ENCODE data around the gene TPM1. TPM values are rescaled to one million over a fixed set of nuclear protein-coding genes. Genes with fewer than 3 reads are reported as not detected.

Gene TPM1
- total and polyA plus RNA-seq, 2 of the 4 experiments (the other 2 are of a cell fraction): 661 to 1,623 TPM

- H3K9me1 ChIP-seq (ENCODE audit: insufficient read depth, low read length): peaks cover 4% of the 10 kb centered on the region
- in situ Hi-C loops (cut with MboI; ENCODE audit: low sequenced_read_pairs): no loop called here
- TF ChIP-seq USF2 (IDR thresholded peaks at IDR 0.05; ENCODE audit: low read depth, low read length): no peak
- no peak for TF ChIP-seq MAFK (IDR thresholded peaks at IDR 0.05; ENCODE audit: low read depth, low read length)
- no peak for TF ChIP-seq CHD1 (IDR thresholded peaks at IDR 0.05; ENCODE audit: low read depth, low read length)
- no peak for TF ChIP-seq FOS (IDR thresholded peaks at IDR 0.05; ENCODE audit: low read depth, low read length)
- no peak for TF ChIP-seq CEBPB (IDR thresholded peaks at IDR 0.05; ENCODE audit: low read depth, low read length)
- no peak for TF ChIP-seq MXI1 (IDR thresholded peaks at IDR 0.05; ENCODE audit: borderline replicate concordance, low read depth, low read length)
- TF ChIP-seq SMC3 (IDR thresholded peaks at IDR 0.05; ENCODE audit: low read depth, low read length): no peak
- no peak for TF ChIP-seq POLR2A (IDR thresholded peaks at IDR 0.05; ENCODE audit: low read depth, low read length)
- no peak for TF ChIP-seq MAZ (IDR thresholded peaks at IDR 0.05; ENCODE audit: borderline replicate concordance, low read depth, low read length)
- TF ChIP-seq RCOR1 (IDR thresholded peaks at IDR 0.05; ENCODE audit: insufficient replicate concordance, low read length): no peak
- TF ChIP-seq NFE2L2 (IDR thresholded peaks at IDR 0.05; ENCODE audit: low read depth, low read length): no peak
- TF ChIP-seq RFX5 (IDR thresholded peaks at IDR 0.05; ENCODE audit: low read depth, low read length): no peak
- no peak for TF ChIP-seq RAD21 (IDR thresholded peaks at IDR 0.05; ENCODE audit: low read length)
- no peak for TF ChIP-seq CTCF (conservative IDR thresholded peaks at IDR 0.05; ENCODE audit: low read depth, low read length)
- TF ChIP-seq BHLHE40 (IDR thresholded peaks at IDR 0.05; ENCODE audit: low read depth, low read length): no peak
- no peak for TF ChIP-seq ELK1 (IDR thresholded peaks at IDR 0.05; ENCODE audit: borderline replicate concordance, low read depth, low read length)
- no peaks in the 10 kb centered on the region for H4K20me1 ChIP-seq (ENCODE audit: insufficient read depth, low read length)
- peaks cover 6% of the 10 kb centered on the region for H3K4me1 ChIP-seq (ENCODE audit: control insufficient read depth, insufficient read depth, low read length)
- H3K36me3 ChIP-seq (ENCODE audit: control insufficient read depth, insufficient read depth, low read length): no peaks in the 10 kb centered on the region
- no peak overlapping the region for H2BK15ac ChIP-seq (ENCODE audit: low read depth, low read length)
- no peak overlapping the region for H2AK5ac ChIP-seq (ENCODE audit: low read depth, low read length)
- no peaks in the 10 kb centered on the region for H3K9me3 ChIP-seq (ENCODE audit: control insufficient read depth, insufficient read depth, low read length)
- no peak for ATAC-seq (ENCODE audit: low read depth)
- no peak overlapping the region for H2AFZ ChIP-seq (replicated peaks; ENCODE audit: low read length, poor library complexity)
- H3K27me3 ChIP-seq (ENCODE audit: control insufficient read depth, insufficient read depth, low read length): no peaks in the 10 kb centered on the region
- no peak overlapping the region for H3K14ac ChIP-seq (replicated peaks; ENCODE audit: low read depth, low read length)
- H3K4me2 ChIP-seq (ENCODE audit: low read depth, low read length): no peak overlapping the region
- no peak overlapping the region for H3K9ac ChIP-seq (ENCODE audit: low read depth, low read length)
- no peak overlapping the region for H2BK120ac ChIP-seq (ENCODE audit: low read depth, low read length)
- H4K8ac ChIP-seq (ENCODE audit: low read depth in 2 of 2, low read length in 2 of 2): no peak overlapping the region
- H3K4me3 ChIP-seq (ENCODE audit: insufficient read depth, low read depth, low read length): no peak overlapping the region
- POLR2A ChIA-PET (ENCODE audit: unreplicated experiment): no interaction called here
- H2AK9ac ChIP-seq (replicated peaks; ENCODE audit: low read depth, low read length, poor library complexity): no peak overlapping the region
- intact Hi-C loops (cut with micrococcal nuclease): no loop called here
- H4K5ac ChIP-seq (ENCODE audit: low read depth, low read length): no peak overlapping the region
- H3K18ac ChIP-seq (ENCODE audit: low read depth, low read length): no peak overlapping the region
- H3K79me1 ChIP-seq (ENCODE audit: low read depth in 1 of 2, low read length in 2 of 2): no peaks in the 10 kb centered on the region
- no peak overlapping the region for H3K56ac ChIP-seq (ENCODE audit: extremely low read depth, insufficient read depth, low read length)
- H3K4ac ChIP-seq (ENCODE audit: low read depth, low read length): no peak overlapping the region
- H3K27ac ChIP-seq (ENCODE audit: insufficient read depth, low read length): no peak overlapping the region
- CTCF ChIA-PET: no interaction called here
- no peak overlapping the region for H2BK5ac ChIP-seq (ENCODE audit: low read depth, low read length, poor library complexity, severe bottlenecking)
- no peak overlapping the region for H2BK20ac ChIP-seq (ENCODE audit: low read depth, low read length)
- no TSS peak for BruUV-seq (replicated peaks)
- dilution Hi-C loops (cut with HindIII; ENCODE audit: low sequenced_read_pairs, unreplicated experiment): no loop called here
- no peak overlapping the region for H4K91ac ChIP-seq (ENCODE audit: insufficient read depth, low read depth, low read length)
- H3K23ac ChIP-seq (ENCODE audit: low read depth, low read length): no peak overlapping the region
- WGBS, 2 experiments (ENCODE audit: extremely low coverage in 2 of 2, insufficient read length in 1 of 2): 100% methylated on average over 2 of the region's 6 CpGs; no CpG with 5 or more reads in 1 of the 2 experiments
- no peak for DNase-seq
Measured at GRCh38 chr15:63008333-63009049, 34.1 kb upstream of the TPM1 start.
